Astrocyte (in vitro differentiated cells and primary cell): ENCODE data around the gene DHRS12. TPM values are rescaled to one million over a fixed set of nuclear protein-coding genes. Genes with fewer than 3 reads are reported as not detected.

Experiments used
- DNase-seq: peaks from one replicate; pipeline ENCODE4 v3.0.0-alpha.2; 2010; ENCODE audit warnings: low read depth
- FAIRE-seq: peaks from 2 replicates; lab custom pipeline; 2011; peaks lifted over from hg19 to GRCh38; lab: Jason Lieb, UNC
- H2AFZ ChIP-seq: 2 replicates; pipeline ENCODE4 v1.6.0; 2012; ENCODE audit warnings: low read depth, low read length, inconsistent platforms
- H3K27ac ChIP-seq: 2 replicates; pipeline ENCODE4 v1.5.1; 2011; ENCODE audit warnings: low read depth, low read length, inconsistent platforms
- H3K27me3 ChIP-seq: 2 replicates; pipeline ENCODE4 v1.6.0; 2011; ENCODE audit warnings: low read length, inconsistent platforms; ENCODE audit not compliant: insufficient read depth
- H3K36me3 ChIP-seq: 2 replicates; pipeline ENCODE4 v1.5.1; 2011; ENCODE audit warnings: low read length, inconsistent platforms; ENCODE audit not compliant: insufficient read depth
- H3K4me1 ChIP-seq: 2 replicates; pipeline ENCODE4 v1.5.1; 2011; ENCODE audit warnings: low read length, inconsistent platforms; ENCODE audit not compliant: insufficient read depth
- H3K4me2 ChIP-seq: 2 replicates; pipeline ENCODE4 v1.6.0; 2012; ENCODE audit warnings: low read length, inconsistent platforms
- H3K4me3 ChIP-seq: 2 replicates; pipeline ENCODE4 v1.5.1; 2011; ENCODE audit warnings: low read depth, mild to moderate bottlenecking, low read length, inconsistent platforms; ENCODE audit not compliant: insufficient read depth
- H3K79me2 ChIP-seq: 2 replicates; pipeline ENCODE4 v1.6.0; 2012; ENCODE audit warnings: mild to moderate bottlenecking, low read length, inconsistent platforms; ENCODE audit not compliant: insufficient read depth
- H3K9ac ChIP-seq: 2 replicates; pipeline ENCODE4 v1.6.0; 2012; ENCODE audit warnings: mild to moderate bottlenecking, low read length, inconsistent platforms
- H3K9me3 ChIP-seq: 2 replicates; pipeline ENCODE4 v1.5.1; 2012; ENCODE audit warnings: low read depth, mild to moderate bottlenecking, low read length, inconsistent platforms; ENCODE audit not compliant: insufficient read depth
- H4K20me1 ChIP-seq: 2 replicates; pipeline ENCODE4 v1.6.0; 2012; ENCODE audit warnings: low read length, inconsistent platforms; ENCODE audit not compliant: insufficient read depth
- H3K27ac Mint-ChIP-seq: one replicate; pipeline ENCODE4 v1.8.0; 2021; ENCODE audit warnings: mild to moderate bottlenecking, mixed read lengths; ENCODE audit not compliant: unreplicated experiment
- H3K27me3 Mint-ChIP-seq: one replicate; pipeline ENCODE4 v1.8.0; 2021; ENCODE audit warnings: low read depth, mixed read lengths; ENCODE audit not compliant: unreplicated experiment
- H3K36me3 Mint-ChIP-seq: one replicate; pipeline ENCODE4 v1.8.0; 2021; ENCODE audit warnings: low read depth, mixed read lengths; ENCODE audit not compliant: unreplicated experiment
- H3K4me1 Mint-ChIP-seq: one replicate; pipeline ENCODE4 v1.8.0; 2021; ENCODE audit warnings: low read depth, mixed read lengths; ENCODE audit not compliant: unreplicated experiment
- H3K4me3 Mint-ChIP-seq: one replicate; pipeline ENCODE4 v1.8.0; 2021; ENCODE audit warnings: mild to moderate bottlenecking, moderate library complexity, mixed read lengths; ENCODE audit not compliant: unreplicated experiment
- H3K9me3 Mint-ChIP-seq: one replicate; pipeline ENCODE4 v1.8.0; 2021; ENCODE audit warnings: mild to moderate bottlenecking, mixed read lengths; ENCODE audit not compliant: unreplicated experiment
- CTCF ChIP-seq: IDR thresholded peaks from 2 replicates; pipeline ENCODE4 v1.5.1; 2011; ENCODE audit warnings: low read depth, mild to moderate bottlenecking, inconsistent platforms, low read length, moderate library complexity; ENCODE audit not compliant: insufficient read depth
- EZH2 ChIP-seq: IDR thresholded peaks from 2 replicates; pipeline ENCODE4 v1.6.1; 2012; ENCODE audit warnings: mild to moderate bottlenecking, low read length, inconsistent platforms; ENCODE audit not compliant: insufficient read depth
- total RNA-seq: library from RNA; stranded (reverse); gene quantifications from 2 replicates; pipeline ENCODE4 v1.2.1, GENCODE V29; 2021

Gene DHRS12
- total RNA-seq, 1 donor from 2014 or later, result 4.9 TPM

GRCh38 chr13:51758691-51759090 is 45.3 kb downstream of the DHRS12 start:
- H3K27ac Mint-ChIP-seq, result no peak overlapping the region
- H3K9me3 Mint-ChIP-seq, result no peaks in the 10 kb centered on the region
- Histone ChIP-seq H3K4me1 (peaks cover 11% of the 10 kb centered on the region), H4K20me1 (no peaks in the 10 kb centered on the region), H3K4me3 (no peak overlapping the region), H3K79me2 (no peaks in the 10 kb centered on the region), H3K27ac (no peak overlapping the region), H3K9ac (no peak overlapping the region), H3K9me3 (no peaks in the 10 kb centered on the region), H3K36me3 (peaks cover 12% of the 10 kb centered on the region), H3K4me2 (no peak overlapping the region), H3K27me3 (no peaks in the 10 kb centered on the region), H2AFZ (no peak overlapping the region)
- no peaks in the 10 kb centered on the region for H3K27me3 Mint-ChIP-seq
- FAIRE-seq (no peak), DNase-seq (no peak)
- TF ChIP-seq CTCF (no peak), EZH2 (no peak)
- no peak overlapping the region for H3K4me3 Mint-ChIP-seq
- H3K4me1 Mint-ChIP-seq, result peaks cover 4% of the 10 kb centered on the region
- H3K36me3 Mint-ChIP-seq, result peaks cover 18% of the 10 kb centered on the region

DNA sequence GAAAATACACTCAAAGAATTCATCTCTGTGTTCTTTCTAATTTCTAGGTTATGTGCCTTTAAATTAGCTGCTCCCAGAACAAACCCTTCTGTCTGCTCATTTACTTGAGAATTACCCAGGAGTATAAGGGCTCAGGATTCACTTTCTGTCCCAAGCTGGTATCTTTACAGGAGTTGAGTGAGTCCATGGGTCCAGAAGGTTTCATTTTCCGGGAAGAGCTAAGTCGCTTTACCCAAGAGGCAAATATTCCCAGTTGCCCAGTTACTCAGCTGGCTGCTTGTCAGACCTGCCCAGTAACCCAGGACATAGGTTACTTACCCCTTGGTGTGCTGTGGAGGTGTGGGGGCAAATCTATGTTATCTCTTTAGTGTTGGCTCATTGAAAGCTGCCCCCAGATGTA is 47.3 kb downstream of the DHRS12 start:
- Histone ChIP-seq H3K36me3 (peaks cover 13% of the 10 kb centered on the region), H3K4me1 (peaks cover 11% of the 10 kb centered on the region), H3K79me2 (no peaks in the 10 kb centered on the region), H3K9ac (no peak overlapping the region), H3K27me3 (no peaks in the 10 kb centered on the region), H2AFZ (no peak overlapping the region), H3K9me3 (no peaks in the 10 kb centered on the region), H3K4me3 (no peak overlapping the region), H3K4me2 (no peak overlapping the region), H4K20me1 (no peaks in the 10 kb centered on the region), H3K27ac (no peak overlapping the region)
- Mint-ChIP-seq H3K4me3 (no peak overlapping the region), H3K4me1 (peaks cover 4% of the 10 kb centered on the region), H3K27me3 (no peaks in the 10 kb centered on the region), H3K36me3 (peaks cover 30% of the 10 kb centered on the region), H3K27ac (no peak overlapping the region), H3K9me3 (no peaks in the 10 kb centered on the region)
- FAIRE-seq (no peak), DNase-seq (no peak)
- TF ChIP-seq CTCF, result no peak
- no peak for TF ChIP-seq EZH2

GRCh38 chr13:51747438-51748434 is 56.2 kb downstream of the DHRS12 start:
- DNase-seq (no peak), FAIRE-seq (no peak)
- Mint-ChIP-seq H3K36me3 (peaks cover 56% of the 10 kb centered on the region), H3K9me3 (peaks cover 16% of the 10 kb centered on the region), H3K4me3 (no peak overlapping the region), H3K27me3 (no peaks in the 10 kb centered on the region), H3K27ac (peak overlapping the region; percentile 77), H3K4me1 (no peaks in the 10 kb centered on the region)
- Histone ChIP-seq H3K4me1 (no peaks in the 10 kb centered on the region), H3K9ac (no peak overlapping the region), H3K4me2 (no peak overlapping the region), H3K9me3 (peaks cover 7% of the 10 kb centered on the region), H2AFZ (no peak overlapping the region), H4K20me1 (no peaks in the 10 kb centered on the region), H3K27ac (no peak overlapping the region), H3K36me3 (peaks cover 10% of the 10 kb centered on the region), H3K4me3 (no peak overlapping the region), H3K27me3 (no peaks in the 10 kb centered on the region), H3K79me2 (no peaks in the 10 kb centered on the region)
- TF ChIP-seq CTCF (no peak), EZH2 (no peak)
